Psoas muscle (tissue), 8 donors: ENCODE data around the gene CSN2. TPM values are rescaled to one million over a fixed set of nuclear protein-coding genes. Genes with fewer than 3 reads are reported as not detected.

ENCODE experiments used
- ATAC-seq, 4 donors: fragments of 200-7000 bp; cut with Tn5 transposase; one replicate each; pipeline ENCODE4 v1.9.1; 2020; ENCODE audit warnings: moderate library complexity in 3 of 4, mild to moderate bottlenecking in 2 of 4
- DNase-seq, 2 donors: peaks; one replicate each; pipeline ENCODE4 v3.0.0-alpha.2; 2020
- H3K27ac ChIP-seq: fragments of 200-600 bp; one replicate; pipeline ENCODE4 v1.8.0; 2022
- H3K27me3 ChIP-seq, 3 donors: fragments of 200-600 bp in 1 of 3; one replicate each; pipeline versions ENCODE4 v1.6.1 to v1.8.0; 2013 to 2022; ENCODE audit warnings: low read length in 2 of 3, mild to moderate bottlenecking in 2 of 3, moderate library complexity in 1 of 3; ENCODE audit not compliant: insufficient read depth in 3 of 3
- H3K36me3 ChIP-seq, 2 donors: fragments of 200-600 bp in 1 of 2; one replicate each; pipeline versions ENCODE4 v1.6.1 to v1.8.0; 2013 to 2022; ENCODE audit warnings: low read depth in 1 of 2, mild to moderate bottlenecking in 1 of 2, moderate library complexity in 1 of 2; ENCODE audit not compliant: insufficient read depth in 1 of 2
- H3K4me1 ChIP-seq: fragments of 200-600 bp; one replicate; pipeline ENCODE4 v1.8.0; 2022
- H3K4me3 ChIP-seq: fragments of 200-600 bp; one replicate; pipeline ENCODE4 v1.8.0; 2022; ENCODE audit warnings: mild to moderate bottlenecking
- H3K9me3 ChIP-seq: fragments of 200-600 bp; one replicate; pipeline ENCODE4 v1.8.0; 2022
- WGBS, 3 donors: extraction: QIAGEN DNeasy Blood & Tissue Kit; methylation state at CpG; one replicate each; pipeline versions ENCODE4 v1.1.6 to v1.1.7; 2013; 5-methylcytosine and 5-hydroxymethylcytosine counted together
- intact Hi-C, 2 donors: fragments of 100-400 bp; cut with DNase I; formaldehyde crosslinking; loops; one replicate each; pipeline versions ENCODE4 v1.11.0 to v1.14.2; 2022
- polyA plus RNA-seq, 3 donors: library from polyadenylated mRNA; stranded (reverse); fragments of 200-250 nt; gene quantifications; one replicate each; pipeline ENCODE4 v1.2.3, GENCODE V29; 2013
- total RNA-seq, 4 donors: library from RNA; stranded (reverse); fragmentation: NEBNext Ultra II Directional in 2 of 4; extraction: Animal tissue kit (Norgen Biotek cat#: 25700) in 2 of 4; gene quantifications; one replicate each; pipeline versions ENCODE4 v1.2.1 to v1.2.4, GENCODE V29; 2021 to 2023
- TF ChIP-seq, protein P1 (sequence below): fragments of 200-600 bp; IDR thresholded peaks from one replicate; pipeline ENCODE4 v1.8.0; 2022; ENCODE audit warnings: antibody characterized with exemption
- donor health status: healthy with polysubstance abuse.
- donor health status: DM: no; HTN: no; CAD: no; lungs with moderate emphysema.
- donor health status: Bipolar disorder and iron deficiency.
- donor health status: healthy.
- donor health status: DM: yes; HTN: yes; CAD: no.
- donor health status: DM: no; HTN: no; CAD: no.
- donor health status: DM: no; HTN: no; CAD: no.
- donor health status: DM: yes; HTN: yes; CAD: no.

Gene CSN2
- total and polyA plus RNA-seq, 7 donors: not detected

DNA sequence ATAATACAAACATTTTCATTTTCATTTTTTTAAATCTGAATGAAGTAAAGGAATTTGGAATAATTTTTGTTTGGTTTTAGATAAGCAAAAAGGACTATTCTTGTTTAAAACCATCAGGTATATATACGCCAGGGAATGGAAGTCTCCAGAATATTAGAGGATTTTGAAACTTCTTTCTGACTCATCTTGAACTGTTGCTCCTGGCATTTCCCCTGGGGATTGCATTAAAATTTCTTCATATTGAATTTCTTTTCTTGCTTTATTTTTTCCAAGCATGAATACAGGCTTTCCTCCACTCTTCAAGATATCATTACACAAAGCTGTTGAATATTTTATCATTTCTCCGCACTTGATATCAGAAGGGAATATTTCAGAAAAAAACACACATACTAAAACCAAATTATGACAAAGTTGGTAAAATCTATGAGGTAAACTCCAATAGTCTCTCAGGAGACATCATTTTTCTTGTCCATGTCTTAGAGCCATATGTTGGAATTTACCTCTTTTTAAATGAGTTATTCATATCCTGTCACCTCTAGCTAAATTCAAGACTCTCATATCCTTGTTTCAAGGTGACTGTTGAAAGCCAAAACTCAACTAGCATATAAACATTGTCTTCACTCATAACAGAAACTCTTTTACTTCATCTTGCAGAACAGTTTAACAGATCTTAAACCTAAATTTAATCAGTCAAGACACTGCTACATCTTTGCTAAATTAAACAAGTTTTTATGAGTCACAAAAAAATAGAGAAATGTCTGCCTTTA, 55.3 kb downstream of the CSN2 start:
- intact Hi-C loops: no loop called here
- Histone ChIP-seq H3K9me3 (no peaks in the 10 kb centered on the region), H3K27ac (no peak overlapping the region), H3K4me3 (no peak overlapping the region), H3K27me3 (no peaks in the 10 kb centered on the region), H3K4me1 (no peaks in the 10 kb centered on the region), H3K36me3 (no peaks in the 10 kb centered on the region)
- TF ChIP-seq, protein P1, sequence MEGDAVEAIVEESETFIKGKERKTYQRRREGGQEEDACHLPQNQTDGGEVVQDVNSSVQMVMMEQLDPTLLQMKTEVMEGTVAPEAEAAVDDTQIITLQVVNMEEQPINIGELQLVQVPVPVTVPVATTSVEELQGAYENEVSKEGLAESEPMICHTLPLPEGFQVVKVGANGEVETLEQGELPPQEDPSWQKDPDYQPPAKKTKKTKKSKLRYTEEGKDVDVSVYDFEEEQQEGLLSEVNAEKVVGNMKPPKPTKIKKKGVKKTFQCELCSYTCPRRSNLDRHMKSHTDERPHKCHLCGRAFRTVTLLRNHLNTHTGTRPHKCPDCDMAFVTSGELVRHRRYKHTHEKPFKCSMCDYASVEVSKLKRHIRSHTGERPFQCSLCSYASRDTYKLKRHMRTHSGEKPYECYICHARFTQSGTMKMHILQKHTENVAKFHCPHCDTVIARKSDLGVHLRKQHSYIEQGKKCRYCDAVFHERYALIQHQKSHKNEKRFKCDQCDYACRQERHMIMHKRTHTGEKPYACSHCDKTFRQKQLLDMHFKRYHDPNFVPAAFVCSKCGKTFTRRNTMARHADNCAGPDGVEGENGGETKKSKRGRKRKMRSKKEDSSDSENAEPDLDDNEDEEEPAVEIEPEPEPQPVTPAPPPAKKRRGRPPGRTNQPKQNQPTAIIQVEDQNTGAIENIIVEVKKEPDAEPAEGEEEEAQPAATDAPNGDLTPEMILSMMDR: no peak
- 71 to 77% (median 71%) methylated on average over 2 of the region's 2 CpGs for WGBS, 3 donors
- ATAC-seq (no peak), DNase-seq (no peak)

- TF ChIP-seq, protein P1: no peak
- no peak overlapping the region for H3K27ac ChIP-seq
- DNase-seq (no peak), ATAC-seq (no peak)
- H3K4me3 ChIP-seq: no peak overlapping the region
- H3K4me1 ChIP-seq: no peaks in the 10 kb centered on the region
- WGBS, 3 donors: 88 to 99% (median 92%) methylated on average over 4 of the region's 4 CpGs
- intact Hi-C loops: no loop called here
- H3K27me3 ChIP-seq: no peaks in the 10 kb centered on the region
- H3K36me3 ChIP-seq: no peaks in the 10 kb centered on the region
- no peaks in the 10 kb centered on the region for H3K9me3 ChIP-seq
Observed at GRCh38 chr4:69909195-69909594, 56.3 kb downstream of the CSN2 start.

DNA sequence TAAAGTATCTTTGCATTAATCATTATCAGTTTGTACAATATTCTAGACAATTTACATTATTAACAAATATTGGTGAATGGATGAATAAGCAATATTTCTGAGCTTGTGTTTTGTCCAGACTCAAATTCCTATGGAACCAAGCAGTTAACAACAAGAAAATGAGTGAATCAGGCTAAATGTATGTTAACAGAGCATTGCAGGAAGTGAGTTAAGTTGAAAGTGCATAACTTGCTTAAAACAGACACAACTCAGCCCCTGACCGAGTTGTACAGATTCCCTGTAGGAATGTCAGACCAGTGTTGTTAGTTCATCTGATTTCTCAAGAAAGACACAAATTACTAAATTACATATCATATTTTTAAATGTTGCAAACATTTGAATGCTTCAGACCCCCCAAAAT, 58.4 kb downstream of the CSN2 start:
- Histone ChIP-seq H3K27me3 (no peaks in the 10 kb centered on the region), H3K4me3 (no peak overlapping the region), H3K27ac (no peak overlapping the region), H3K36me3 (no peaks in the 10 kb centered on the region), H3K9me3 (no peaks in the 10 kb centered on the region), H3K4me1 (no peaks in the 10 kb centered on the region)
- 49 to 59% (median 59%) methylated on average over 1 of the region's 1 CpG for WGBS, 3 donors
- DNase-seq (no peak), ATAC-seq (no peak)
- TF ChIP-seq, protein P1: no peak
- intact Hi-C loops: no loop called here

Other genes starting within 250 kb of the CSN2 start
- under 1 TPM; 0.24 to 0.74 (median 0.39) TPM for gene SULT1B1, start 205.1 kb downstream of the CSN2 start, total RNA-seq
- under 1 TPM; 0.03 to 0.14 (median 0.10) TPM for gene SULT1B1, start 205.1 kb downstream of the CSN2 start, polyA plus RNA-seq
- gene SULT1E1, start 105.6 kb downstream of the CSN2 start, total RNA-seq: not detected
- under 1 TPM in 1 of 3 donors, not detected in 2; 0.05 TPM for gene SULT1E1, start 105.6 kb downstream of the CSN2 start, polyA plus RNA-seq
- gene CSN1S1, start 34.7 kb downstream of the CSN2 start, total RNA-seq: not detected
- gene CSN1S1, start 34.7 kb downstream of the CSN2 start, polyA plus RNA-seq: not detected
- gene STATH, start 30.2 kb upstream of the CSN2 start, total RNA-seq: not detected
- under 1 TPM in 1 of 3 donors, not detected in 2; 0.13 TPM for gene STATH, start 30.2 kb upstream of the CSN2 start, polyA plus RNA-seq
- gene HTN3, start 62.7 kb upstream of the CSN2 start, total RNA-seq: not detected
- not detected for gene HTN3, start 62.7 kb upstream of the CSN2 start, polyA plus RNA-seq
- not detected for gene HTN1, start 84.7 kb upstream of the CSN2 start, total RNA-seq
- not detected for gene HTN1, start 84.7 kb upstream of the CSN2 start, polyA plus RNA-seq
- gene PRR27, start 188.5 kb upstream of the CSN2 start, total RNA-seq: not detected
- gene PRR27, start 188.5 kb upstream of the CSN2 start, polyA plus RNA-seq: not detected
- not detected for gene ODAM, start 230.0 kb upstream of the CSN2 start, total RNA-seq
- gene ODAM, start 230.0 kb upstream of the CSN2 start, polyA plus RNA-seq: not detected